ENCODE measurements around the gene RNF40.

Gene RNF40

GRCh38 chr16:30766933-30767284 is 4.8 kb downstream of the RNF40 start:
- H4K20me1 ChIP-seq (ENCODE audit: insufficient read depth, low read length), result peaks cover 16% of the 10 kb centered on the region; the same call in 1 of the 2 replicates
- DNase-seq (no peak), ATAC-seq (ENCODE audit: insufficient read depth, low read depth) (no peak)
- no peak overlapping the region for H3K4me3 ChIP-seq (ENCODE audit: low read depth in 1 of 2, low read length in 2 of 2)
- TF ChIP-seq, protein P1, sequence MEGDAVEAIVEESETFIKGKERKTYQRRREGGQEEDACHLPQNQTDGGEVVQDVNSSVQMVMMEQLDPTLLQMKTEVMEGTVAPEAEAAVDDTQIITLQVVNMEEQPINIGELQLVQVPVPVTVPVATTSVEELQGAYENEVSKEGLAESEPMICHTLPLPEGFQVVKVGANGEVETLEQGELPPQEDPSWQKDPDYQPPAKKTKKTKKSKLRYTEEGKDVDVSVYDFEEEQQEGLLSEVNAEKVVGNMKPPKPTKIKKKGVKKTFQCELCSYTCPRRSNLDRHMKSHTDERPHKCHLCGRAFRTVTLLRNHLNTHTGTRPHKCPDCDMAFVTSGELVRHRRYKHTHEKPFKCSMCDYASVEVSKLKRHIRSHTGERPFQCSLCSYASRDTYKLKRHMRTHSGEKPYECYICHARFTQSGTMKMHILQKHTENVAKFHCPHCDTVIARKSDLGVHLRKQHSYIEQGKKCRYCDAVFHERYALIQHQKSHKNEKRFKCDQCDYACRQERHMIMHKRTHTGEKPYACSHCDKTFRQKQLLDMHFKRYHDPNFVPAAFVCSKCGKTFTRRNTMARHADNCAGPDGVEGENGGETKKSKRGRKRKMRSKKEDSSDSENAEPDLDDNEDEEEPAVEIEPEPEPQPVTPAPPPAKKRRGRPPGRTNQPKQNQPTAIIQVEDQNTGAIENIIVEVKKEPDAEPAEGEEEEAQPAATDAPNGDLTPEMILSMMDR (IDR thresholded peaks at IDR 0.05; ENCODE audit: borderline replicate concordance, extremely low read depth, low read length, poor library complexity, severe bottlenecking), result no peak
- no peak for TF ChIP-seq EZH2 (IDR thresholded peaks at IDR 0.05; ENCODE audit: borderline replicate concordance, low read depth, low read length, severe bottlenecking)
- no peaks in the 10 kb centered on the region for H3K27me3 ChIP-seq (ENCODE audit: insufficient read depth, low read length, poor library complexity)
- peaks cover 28% of the 10 kb centered on the region for H3K79me2 ChIP-seq (ENCODE audit: insufficient read depth, low read length)
- no peak overlapping the region for H3K9ac ChIP-seq (ENCODE audit: low read depth, low read length)
- H3K27ac ChIP-seq (ENCODE audit: low read length), result no peak overlapping the region
- H3K4me1 ChIP-seq (ENCODE audit: insufficient read depth, low read length), result peaks cover 19% of the 10 kb centered on the region
- no peaks in the 10 kb centered on the region for H3K9me3 ChIP-seq (ENCODE audit: insufficient read depth, low read length, severe bottlenecking)
- no peak overlapping the region for H2AFZ ChIP-seq (ENCODE audit: low read depth, low read length)
- peaks cover 90% of the 10 kb centered on the region for H3K36me3 ChIP-seq (ENCODE audit: insufficient read depth, low read length)
- H3K4me2 ChIP-seq (ENCODE audit: insufficient read depth, low read length), result no peak overlapping the region

- H3K36me3 ChIP-seq (ENCODE audit: insufficient read depth, low read length), result peaks cover 97% of the 10 kb centered on the region
These were observed 5.8 kb downstream of the RNF40 start for GRCh38 chr16:30767767-30768465.

GRCh38 chr16:30768583-30769181 is 6.6 kb downstream of the RNF40 start:
- no peak for TF ChIP-seq EZH2 (IDR thresholded peaks at IDR 0.05; ENCODE audit: borderline replicate concordance, low read depth, low read length, severe bottlenecking)
- TF ChIP-seq, protein P1 (IDR thresholded peaks at IDR 0.05; ENCODE audit: borderline replicate concordance, extremely low read depth, low read length, poor library complexity, severe bottlenecking), result no peak
- no peak overlapping the region for H2AFZ ChIP-seq (ENCODE audit: low read depth, low read length)
- no peak overlapping the region for H3K4me3 ChIP-seq (ENCODE audit: low read depth in 1 of 2, low read length in 2 of 2)
- peaks cover 97% of the 10 kb centered on the region for H3K36me3 ChIP-seq (ENCODE audit: insufficient read depth, low read length)
- no peaks in the 10 kb centered on the region for H3K27me3 ChIP-seq (ENCODE audit: insufficient read depth, low read length, poor library complexity)
- peaks cover 6% of the 10 kb centered on the region; the same call in 1 of the 2 replicates for H3K4me1 ChIP-seq (ENCODE audit: insufficient read depth, low read length)
- peaks cover 24% of the 10 kb centered on the region; the same call in 1 of the 2 replicates for H4K20me1 ChIP-seq (ENCODE audit: insufficient read depth, low read length)
- no peaks in the 10 kb centered on the region for H3K9me3 ChIP-seq (ENCODE audit: insufficient read depth, low read length, severe bottlenecking)
- DNase-seq (no peak), ATAC-seq (ENCODE audit: insufficient read depth, low read depth) (no peak)
- H3K9ac ChIP-seq (ENCODE audit: low read depth, low read length), result no peak overlapping the region
- H3K79me2 ChIP-seq (ENCODE audit: insufficient read depth, low read length), result peaks cover 12% of the 10 kb centered on the region
- no peak overlapping the region for H3K4me2 ChIP-seq (ENCODE audit: insufficient read depth, low read length)
- H3K27ac ChIP-seq (ENCODE audit: low read length), result no peak overlapping the region

More at GRCh38 chr16:30767767-30768465, 5.8 kb downstream of the RNF40 start:
- TF ChIP-seq EZH2 (IDR thresholded peaks at IDR 0.05; ENCODE audit: borderline replicate concordance, low read depth, low read length, severe bottlenecking), result no peak
- TF ChIP-seq, protein P1 (IDR thresholded peaks at IDR 0.05; ENCODE audit: borderline replicate concordance, extremely low read depth, low read length, poor library complexity, severe bottlenecking), result no peak
- H2AFZ ChIP-seq (ENCODE audit: low read depth, low read length), result no peak overlapping the region
- peaks cover 22% of the 10 kb centered on the region; the same call in 1 of the 2 replicates for H4K20me1 ChIP-seq (ENCODE audit: insufficient read depth, low read length)
- no peak for ATAC-seq (ENCODE audit: insufficient read depth, low read depth)
- no peaks in the 10 kb centered on the region for H3K27me3 ChIP-seq (ENCODE audit: insufficient read depth, low read length, poor library complexity)
- no peaks in the 10 kb centered on the region for H3K9me3 ChIP-seq (ENCODE audit: insufficient read depth, low read length, severe bottlenecking)
- no peak for DNase-seq
- peaks cover 14% of the 10 kb centered on the region for H3K4me1 ChIP-seq (ENCODE audit: insufficient read depth, low read length)
- H3K27ac ChIP-seq (ENCODE audit: low read length), result no peak overlapping the region
- H3K9ac ChIP-seq (ENCODE audit: low read depth, low read length), result no peak overlapping the region
- H3K4me3 ChIP-seq (ENCODE audit: low read depth in 1 of 2, low read length in 2 of 2), result no peak overlapping the region
- H3K4me2 ChIP-seq (ENCODE audit: insufficient read depth, low read length), result no peak overlapping the region
- H3K79me2 ChIP-seq (ENCODE audit: insufficient read depth, low read length), result peaks cover 19% of the 10 kb centered on the region
